ENCODE results near the gene ATP2C2. TPM values are rescaled to one million over a fixed set of nuclear protein-coding genes. Genes with fewer than 3 reads are reported as not detected.
"Not testable (repeated sequence)": the region's sequence is repeated elsewhere in the genome, so short reads cannot be mapped to it uniquely, and the experiment has no call there.

Gene ATP2C2
- total and polyA plus RNA-seq, 2 donors (not counting 1 experiment from before 2014, with no cell fraction given), result not detected

GRCh38 chr16:84392031-84392360 is 23.7 kb downstream of the ATP2C2 start:
- Histone ChIP-seq H3K27me3 (ENCODE audit: control insufficient read depth, insufficient read depth, low read length) (peaks cover 4% of the 10 kb centered on the region), H3K4me2 (ENCODE audit: extremely low read depth, insufficient read depth, low read length) (no peak overlapping the region), H4K20me1 (ENCODE audit: control insufficient read depth, extremely low read depth, insufficient read depth, low read length) (no peaks in the 10 kb centered on the region), H3K4me1 (ENCODE audit: control insufficient read depth, extremely low read depth, insufficient read depth, low read length) (no peaks in the 10 kb centered on the region), H3K27ac (ENCODE audit: insufficient read depth, low read length) (no peak overlapping the region), H3K9ac (ENCODE audit: insufficient read depth, low read length) (no peak overlapping the region), H2AFZ (ENCODE audit: low read length) (no peak overlapping the region), H3K79me2 (ENCODE audit: control insufficient read depth, insufficient read depth, low read length) (no peaks in the 10 kb centered on the region), H3K4me3 (replicated peaks in 1 of 4; ENCODE audit: control extremely low read depth in 1 of 4, insufficient read depth in 1 of 4, low read depth in 3 of 4, low read length in 4 of 4) (no peak overlapping the region), H3K36me3 (ENCODE audit: control insufficient read depth, insufficient read depth, low read length) (no peaks in the 10 kb centered on the region), H3K9me3 (ENCODE audit: control insufficient read depth, insufficient read depth, low read depth, low read length) (no peaks in the 10 kb centered on the region)
- TF ChIP-seq EZH2 (IDR thresholded peaks at IDR 0.05; ENCODE audit: low read length, missing control alignments) (no peak), CTCF (conservative IDR thresholded peaks at IDR 0.05 in 1 of 2, IDR thresholded peaks at IDR 0.05 in 1 of 2; ENCODE audit: low read depth in 1 of 2, low read length in 2 of 2) (no peak)
- DNase-seq (ENCODE audit: low read depth in 2 of 2), result no peak

GRCh38 chr16:84396082-84396481 is 27.7 kb downstream of the ATP2C2 start:
- H4K20me1 ChIP-seq (ENCODE audit: control insufficient read depth, extremely low read depth, insufficient read depth, low read length); H3K27ac ChIP-seq (ENCODE audit: insufficient read depth, low read length); H3K9ac ChIP-seq (ENCODE audit: insufficient read depth, low read length); DNase-seq (ENCODE audit: low read depth in 2 of 2); H3K79me2 ChIP-seq (ENCODE audit: control insufficient read depth, insufficient read depth, low read length); H3K4me1 ChIP-seq (ENCODE audit: control insufficient read depth, extremely low read depth, insufficient read depth, low read length); H3K4me2 ChIP-seq (ENCODE audit: extremely low read depth, insufficient read depth, low read length); H3K36me3 ChIP-seq (ENCODE audit: control insufficient read depth, insufficient read depth, low read length); H3K27me3 ChIP-seq (ENCODE audit: control insufficient read depth, insufficient read depth, low read length); H3K9me3 ChIP-seq (ENCODE audit: control insufficient read depth, insufficient read depth, low read depth, low read length); H2AFZ ChIP-seq (ENCODE audit: low read length); H3K4me3 ChIP-seq (replicated peaks in 1 of 4; ENCODE audit: control extremely low read depth in 1 of 4, insufficient read depth in 1 of 4, low read depth in 3 of 4, low read length in 4 of 4): not testable (repeated sequence)

- H3K27me3 ChIP-seq (ENCODE audit: control insufficient read depth, insufficient read depth, low read length), result peaks cover 6% of the 10 kb centered on the region
- no peak overlapping the region for H3K9ac ChIP-seq (ENCODE audit: insufficient read depth, low read length)
- peak in 1 of 2 donors; percentile 15 for DNase-seq (ENCODE audit: low read depth in 2 of 2)
- no peaks in the 10 kb centered on the region for H3K79me2 ChIP-seq (ENCODE audit: control insufficient read depth, insufficient read depth, low read length)
- H3K27ac ChIP-seq (ENCODE audit: insufficient read depth, low read length), result no peak overlapping the region
- H3K4me3 ChIP-seq (replicated peaks in 1 of 4; ENCODE audit: control extremely low read depth in 1 of 4, insufficient read depth in 1 of 4, low read depth in 3 of 4, low read length in 4 of 4), result no peak overlapping the region
- no peaks in the 10 kb centered on the region for H4K20me1 ChIP-seq (ENCODE audit: control insufficient read depth, extremely low read depth, insufficient read depth, low read length)
- no peak overlapping the region for H2AFZ ChIP-seq (ENCODE audit: low read length)
- no peak for TF ChIP-seq EZH2 (IDR thresholded peaks at IDR 0.05; ENCODE audit: low read length, missing control alignments)
- TF ChIP-seq CTCF (conservative IDR thresholded peaks at IDR 0.05 in 1 of 2, IDR thresholded peaks at IDR 0.05 in 1 of 2; ENCODE audit: low read depth in 1 of 2, low read length in 2 of 2), result no peak
- no peaks in the 10 kb centered on the region for H3K4me1 ChIP-seq (ENCODE audit: control insufficient read depth, extremely low read depth, insufficient read depth, low read length)
- H3K36me3 ChIP-seq (ENCODE audit: control insufficient read depth, insufficient read depth, low read length), result no peaks in the 10 kb centered on the region
- H3K9me3 ChIP-seq (ENCODE audit: control insufficient read depth, insufficient read depth, low read depth, low read length), result no peaks in the 10 kb centered on the region
- no peak overlapping the region for H3K4me2 ChIP-seq (ENCODE audit: extremely low read depth, insufficient read depth, low read length)
Measured at GRCh38 chr16:84396537-84397008, 28.2 kb downstream of the ATP2C2 start.

All from fibroblast of lung (primary cell).